CD4-positive, alpha-beta T cell treated with Interleukin-4 for 1 hour (primary cell): Measurements from ENCODE around the gene AQP10.
A peak's percentile ranks its signal among the peaks of the same experiment; 100 is the strongest.
"Not testable (repeated sequence)": the region's sequence is repeated elsewhere in the genome, so short reads cannot be mapped to it uniquely, and the experiment has no call there.

Experiments
- DNase-seq, 2 donors: peaks; one replicate each; pipeline ENCODE4 v3.0.0-alpha.2; 2020 to 2022

AQP10 gene, protein sequence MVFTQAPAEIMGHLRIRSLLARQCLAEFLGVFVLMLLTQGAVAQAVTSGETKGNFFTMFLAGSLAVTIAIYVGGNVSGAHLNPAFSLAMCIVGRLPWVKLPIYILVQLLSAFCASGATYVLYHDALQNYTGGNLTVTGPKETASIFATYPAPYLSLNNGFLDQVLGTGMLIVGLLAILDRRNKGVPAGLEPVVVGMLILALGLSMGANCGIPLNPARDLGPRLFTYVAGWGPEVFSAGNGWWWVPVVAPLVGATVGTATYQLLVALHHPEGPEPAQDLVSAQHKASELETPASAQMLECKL

DNA sequence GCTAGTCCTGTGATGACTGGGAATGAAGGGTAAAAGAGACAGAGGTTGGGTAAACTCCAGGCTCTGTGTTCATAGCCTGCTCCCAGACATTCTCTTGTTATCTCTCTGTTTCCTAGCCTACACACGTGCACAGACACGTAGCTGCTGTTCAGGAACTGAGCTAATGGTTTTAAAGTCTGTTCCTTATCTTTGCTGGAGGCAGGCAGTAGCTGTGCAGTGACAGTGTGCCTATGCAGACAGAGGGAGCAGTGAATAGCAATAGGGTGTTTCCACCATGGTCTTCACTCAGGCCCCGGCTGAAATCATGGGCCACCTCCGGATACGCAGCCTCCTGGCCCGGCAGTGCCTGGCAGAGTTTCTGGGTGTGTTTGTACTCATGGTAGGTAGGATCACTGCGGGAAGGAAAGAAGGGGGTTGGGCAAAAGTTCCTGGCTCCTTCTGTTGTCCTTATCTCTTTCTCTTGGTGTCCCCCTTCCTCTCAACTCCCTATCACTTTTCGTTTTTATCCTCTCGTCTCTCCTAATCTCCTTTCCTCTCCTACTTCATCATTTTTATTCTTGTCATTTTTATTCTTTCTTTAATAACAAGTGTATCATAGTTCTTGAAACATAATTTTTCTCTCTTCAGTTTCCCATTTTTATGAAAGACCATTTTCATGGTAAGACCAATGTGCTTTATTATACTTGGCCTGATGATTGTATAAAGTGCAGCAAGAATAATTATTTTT lies at the start of gene AQP10:
Gene AQP10 (plus strand): TSS at position 212 of the 727 bp plus-strand sequence. CDS start 63 bp downstream, at position 275.
- DNase-seq, result no peak

DNA sequence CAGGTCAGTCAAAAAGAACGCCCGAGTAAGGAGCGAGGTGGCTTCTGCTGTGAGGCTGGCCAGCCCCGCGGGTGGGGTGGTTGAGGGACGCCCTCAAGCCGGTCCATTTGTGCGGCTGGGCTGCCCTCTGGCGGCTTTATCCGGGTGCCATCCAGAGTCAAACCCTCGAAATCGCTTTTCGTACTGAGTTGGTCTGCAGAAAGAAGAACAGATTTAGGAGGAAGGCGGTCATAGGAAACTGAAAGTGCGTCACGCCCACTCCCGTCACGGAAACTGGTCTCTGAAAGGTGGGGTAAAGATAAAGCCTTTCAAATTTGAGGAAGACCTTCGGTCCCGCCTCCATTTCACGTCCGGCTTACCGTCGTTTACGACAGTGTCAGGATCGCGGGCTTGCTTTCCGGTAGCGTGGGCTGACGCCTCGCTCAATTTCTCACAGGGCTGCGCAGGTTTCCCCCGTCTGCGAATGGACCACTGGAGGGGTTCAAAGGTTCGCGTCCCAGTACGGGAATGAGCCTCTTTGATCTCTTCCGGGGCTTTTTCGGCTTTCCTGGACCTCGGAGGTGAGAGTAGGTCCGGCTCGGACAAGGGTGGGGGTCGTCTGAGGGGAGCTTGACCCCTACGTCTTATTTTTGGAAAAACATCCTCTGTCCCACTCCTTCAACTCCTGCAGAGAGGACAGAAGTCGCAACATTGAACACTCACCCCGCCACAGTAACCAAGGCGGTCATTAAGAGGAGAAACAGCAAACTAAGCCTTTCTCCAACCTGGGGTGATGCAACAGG lies 48.5 kb upstream of the AQP10 start, which contains the start of gene HAX1:
Gene HAX1 (plus strand): TSS at position 413 of the 782 bp plus-strand sequence. CDS start 95 bp downstream, at position 508.
- DNase-seq, result peak; percentile 99

DNA sequence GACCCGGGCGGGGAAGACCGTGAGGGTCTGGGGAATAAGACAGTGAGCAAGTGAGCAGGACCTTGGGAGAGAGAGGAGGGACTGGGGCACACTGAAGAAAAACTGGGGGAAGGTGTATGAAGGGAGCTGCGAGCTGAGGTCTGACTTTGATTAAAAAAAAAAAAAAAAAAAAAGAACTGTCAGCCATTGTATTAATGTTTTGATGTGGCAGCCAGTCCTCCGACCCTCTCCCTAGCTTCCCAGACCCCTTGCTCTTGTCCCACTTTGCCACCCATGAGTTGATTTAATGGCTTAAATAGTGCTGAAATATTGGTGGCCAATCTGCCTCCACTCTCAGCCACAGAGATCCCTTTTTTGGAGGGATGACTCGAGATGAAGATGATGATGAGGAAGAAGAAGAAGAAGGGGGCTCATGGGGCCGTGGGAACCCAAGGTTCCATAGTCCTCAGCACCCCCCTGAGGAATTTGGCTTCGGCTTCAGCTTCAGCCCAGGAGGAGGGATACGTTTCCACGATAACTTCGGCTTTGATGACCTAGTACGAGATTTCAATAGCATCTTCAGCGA lies 47.8 kb upstream of the AQP10 start:
- no peak for DNase-seq

DNA sequence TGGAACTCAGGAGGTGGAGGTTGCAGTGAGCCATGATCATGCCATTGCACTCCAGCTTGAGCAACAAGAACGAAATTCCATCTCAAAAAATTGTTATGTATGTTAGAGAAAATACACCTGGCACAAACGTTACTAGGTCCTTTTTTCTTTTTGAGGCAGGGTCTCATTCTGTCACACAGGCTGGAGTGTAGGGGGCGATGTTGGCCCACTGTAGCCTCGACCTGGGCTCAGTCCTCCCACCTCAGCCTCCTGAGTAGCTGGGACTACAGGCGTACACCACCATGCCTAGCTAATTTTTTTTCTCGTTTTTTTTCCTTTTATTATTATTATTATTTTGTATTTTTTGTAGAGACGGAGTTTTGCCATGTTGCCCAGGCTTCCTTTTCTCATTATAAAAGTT lies 44.1 kb upstream of the AQP10 start:
- DNase-seq, result peak; percentile 29 to 37

DNA sequence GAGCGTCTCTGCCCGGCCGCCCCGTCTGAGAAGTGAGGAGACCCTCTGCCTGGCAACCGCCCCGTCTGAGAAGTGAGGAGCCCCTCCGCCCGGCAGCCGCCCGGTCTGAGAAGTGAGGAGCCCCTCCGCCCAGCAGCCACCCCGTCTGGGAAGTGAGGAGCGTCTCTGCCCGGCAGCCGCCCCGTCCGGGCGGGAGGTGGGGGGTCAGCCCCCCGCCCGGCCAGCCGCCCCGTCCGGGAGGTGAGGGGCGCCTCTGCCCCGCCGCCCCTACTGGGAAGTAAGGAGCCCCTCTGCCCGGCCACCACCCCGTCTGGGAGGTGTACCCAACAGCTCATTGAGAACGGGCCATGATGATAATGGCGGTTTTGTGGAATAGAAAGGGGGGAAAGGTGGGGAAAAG lies 33.3 kb upstream of the AQP10 start:
- DNase-seq, result not testable (repeated sequence)

DNA sequence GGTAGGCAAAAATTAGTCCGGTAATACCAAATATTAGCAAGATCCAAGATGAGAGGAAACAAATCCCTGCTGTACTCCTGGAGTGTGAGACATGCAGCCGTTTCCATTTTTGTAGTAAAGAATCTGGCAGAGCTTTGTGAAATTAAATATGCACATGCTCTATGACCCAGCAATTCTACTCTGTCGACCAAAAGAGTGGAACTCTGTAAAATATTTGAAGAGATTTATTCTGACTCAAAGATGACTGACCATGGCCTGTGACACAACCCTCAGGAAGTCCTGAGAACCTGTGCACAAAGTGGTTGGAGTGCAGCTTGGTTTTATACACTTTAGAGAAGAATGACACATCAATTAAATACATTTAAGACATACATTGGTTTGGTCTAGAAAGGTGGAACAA lies 32.2 kb upstream of the AQP10 start:
- no peak for DNase-seq

DNA sequence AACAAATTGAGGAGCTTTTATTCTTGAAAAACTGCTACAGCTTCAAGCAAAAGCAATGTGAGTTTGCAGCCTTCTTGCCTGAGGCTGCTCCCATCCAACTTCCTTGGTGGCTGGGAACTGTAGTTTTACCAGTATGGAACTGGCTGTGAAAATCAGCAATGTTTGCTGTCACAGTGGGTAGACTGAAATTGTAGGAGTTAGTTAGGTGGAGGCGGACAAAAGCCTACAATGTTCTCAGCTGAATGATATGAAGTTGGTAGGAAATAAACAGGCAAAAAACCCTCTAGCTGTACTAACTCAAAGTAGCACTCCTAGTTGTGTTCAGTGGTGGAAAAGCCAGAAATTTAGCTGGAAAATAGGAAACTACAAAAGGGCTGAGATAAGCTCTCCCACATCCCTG lies 30.0 kb upstream of the AQP10 start:
- no peak for DNase-seq

DNA sequence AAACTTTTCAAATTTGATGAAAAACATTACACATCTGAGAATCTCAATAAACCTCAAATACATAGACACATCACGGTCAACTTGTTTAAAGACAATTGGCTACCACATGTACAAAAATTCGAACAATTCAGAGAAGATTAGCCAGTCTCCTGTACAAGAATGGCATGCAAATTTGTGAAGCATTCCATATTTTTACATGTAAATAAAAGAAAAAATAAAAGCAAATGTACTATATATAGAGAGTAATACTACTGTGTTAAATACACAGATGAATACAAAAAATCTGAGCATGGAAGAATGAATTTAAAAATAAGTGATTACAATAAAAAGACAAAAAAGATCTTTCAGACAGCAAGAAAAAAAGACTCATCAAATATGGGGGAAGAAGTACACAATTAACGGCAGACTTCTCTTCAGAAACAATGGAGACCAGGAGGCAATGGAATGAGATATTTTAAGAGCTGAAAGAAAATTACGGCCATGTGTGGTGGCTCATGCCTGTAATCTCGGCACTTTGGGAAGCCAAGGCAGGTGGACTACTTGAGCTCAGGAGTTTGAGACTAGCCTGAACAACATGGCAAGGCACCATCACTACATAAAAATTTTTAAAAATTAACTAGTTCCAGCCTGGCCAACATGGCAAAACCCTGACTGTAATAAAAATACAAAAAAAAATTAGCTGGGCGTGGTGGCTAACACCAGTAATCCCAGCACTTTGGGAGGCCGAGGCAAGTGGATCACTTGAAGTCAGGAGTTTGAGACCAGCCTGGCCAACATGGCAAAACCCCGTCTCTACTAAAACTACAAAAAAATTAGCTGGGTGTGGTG lies 25.3 kb upstream of the AQP10 start:
- DNase-seq, result peak in 1 of 2 donors; percentile 15

DNA sequence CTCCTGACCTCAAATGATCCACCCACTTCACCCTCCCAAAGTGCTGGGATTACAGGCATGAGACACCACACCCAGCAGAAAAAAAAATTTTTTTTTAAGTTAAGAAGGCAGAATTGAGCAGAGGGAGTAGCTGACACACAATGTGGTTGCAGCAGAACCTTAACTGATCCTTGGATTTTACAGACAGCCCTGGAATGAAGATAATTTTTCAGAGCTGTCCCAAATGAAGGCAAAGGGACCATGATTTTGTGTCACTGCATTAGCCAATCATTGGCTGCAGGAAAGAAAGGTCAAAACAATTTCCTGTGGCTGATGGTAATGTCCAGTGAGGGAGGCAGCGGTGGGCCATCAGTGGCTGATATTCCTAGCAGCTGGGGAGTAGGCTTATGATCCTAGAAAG lies 19.3 kb upstream of the AQP10 start:
- no peak for DNase-seq

DNA sequence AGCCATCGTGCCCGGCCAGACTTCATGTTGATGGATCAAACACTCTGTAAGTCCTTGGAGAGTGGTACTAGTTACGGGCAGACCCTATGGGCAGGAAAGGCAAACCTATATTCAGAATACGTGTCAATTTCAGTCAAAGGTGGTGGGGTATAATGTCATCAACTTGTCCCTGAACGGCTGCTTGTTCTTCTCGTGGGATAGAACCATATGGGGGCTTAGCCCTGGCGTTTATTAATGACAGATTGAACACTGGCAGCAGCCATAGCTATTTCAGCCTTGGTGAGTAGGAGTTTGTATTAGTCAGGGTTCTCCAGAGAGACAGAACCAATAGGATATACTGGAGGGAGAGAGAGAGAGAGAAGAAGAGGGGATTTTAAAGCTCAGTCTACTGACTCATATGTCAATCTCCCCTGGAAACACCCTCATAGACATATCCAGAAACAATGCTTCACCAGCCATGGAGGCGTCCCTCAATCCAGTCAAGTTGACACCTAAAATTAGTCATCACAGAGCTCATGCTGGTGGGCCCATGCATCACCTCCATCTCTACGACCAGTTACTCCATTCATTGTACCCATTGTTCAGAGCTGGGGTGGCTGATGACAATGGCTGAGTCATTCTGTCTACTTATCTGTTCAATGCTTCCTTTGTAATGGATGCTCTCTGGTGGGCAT lies 16.1 kb upstream of the AQP10 start:
- DNase-seq, result no peak

DNA sequence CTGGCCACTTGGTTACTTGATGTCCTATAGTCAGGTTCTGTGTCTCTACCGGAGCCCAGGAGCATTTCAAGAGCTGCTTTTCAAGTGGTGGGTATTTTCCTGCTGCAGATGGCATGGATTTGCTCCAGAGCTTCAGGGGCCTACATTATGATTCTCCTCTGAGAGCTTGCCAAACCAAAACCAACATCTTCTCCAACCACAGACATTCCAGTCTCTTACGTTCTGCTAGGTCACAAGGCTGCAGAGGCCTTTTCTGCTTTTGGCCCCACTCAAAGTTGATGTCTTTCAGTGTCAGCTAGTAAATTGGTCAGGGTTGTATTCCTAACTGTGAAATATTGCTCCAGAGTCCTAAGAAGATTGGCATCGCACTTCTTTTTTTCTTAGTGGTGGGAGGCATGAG lies 14.7 kb upstream of the AQP10 start:
- no peak for DNase-seq

DNA sequence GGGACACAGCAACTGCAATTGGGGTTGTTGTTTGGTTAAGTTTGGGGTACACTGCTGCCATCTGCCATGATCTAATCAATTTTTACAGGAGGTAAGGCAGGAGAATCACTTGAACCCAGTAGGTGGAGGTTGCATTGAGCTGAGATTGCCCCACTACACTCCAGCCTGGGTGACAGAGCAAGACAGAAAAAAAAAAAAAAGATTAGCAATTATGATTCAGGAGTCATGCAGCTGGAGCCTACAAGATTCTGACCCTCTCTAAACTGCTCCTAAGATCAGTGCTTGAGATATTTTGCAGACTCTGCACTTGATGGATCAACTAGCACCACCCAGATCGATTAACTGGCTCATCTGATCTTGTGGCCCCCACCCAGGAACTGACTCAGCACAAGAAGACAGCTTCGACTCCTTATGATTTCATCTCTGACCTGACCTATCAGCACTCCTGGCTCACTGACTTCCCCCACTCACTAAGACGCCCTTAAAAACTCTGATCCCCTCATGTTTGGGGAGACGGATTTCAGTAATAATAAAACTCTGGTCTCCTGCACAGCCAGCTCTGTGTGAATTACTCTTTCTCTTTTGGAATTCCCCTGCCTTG lies 13.1 kb upstream of the AQP10 start:
- DNase-seq, result peak in 1 of 2 donors; percentile 13

DNA sequence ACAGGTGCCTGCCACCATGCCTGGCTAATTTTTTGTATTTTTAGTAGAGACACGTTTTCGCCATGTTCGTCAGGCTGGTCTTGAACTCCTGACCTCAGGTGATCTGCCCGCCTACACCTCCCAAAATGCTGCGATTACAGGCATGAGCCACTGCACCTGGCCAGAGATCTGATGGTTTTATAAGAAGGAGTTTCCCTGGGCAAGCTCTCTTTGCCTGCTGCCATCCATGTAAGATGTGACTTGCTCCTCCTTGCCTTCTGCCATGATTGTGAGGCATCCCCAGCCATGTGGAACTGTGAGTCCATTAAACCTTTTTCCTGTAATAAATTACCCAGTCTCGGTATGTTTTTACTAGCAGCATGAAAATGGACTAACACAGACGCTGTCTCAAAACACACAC lies 11.8 kb upstream of the AQP10 start:
- DNase-seq, result not testable (repeated sequence)

DNA sequence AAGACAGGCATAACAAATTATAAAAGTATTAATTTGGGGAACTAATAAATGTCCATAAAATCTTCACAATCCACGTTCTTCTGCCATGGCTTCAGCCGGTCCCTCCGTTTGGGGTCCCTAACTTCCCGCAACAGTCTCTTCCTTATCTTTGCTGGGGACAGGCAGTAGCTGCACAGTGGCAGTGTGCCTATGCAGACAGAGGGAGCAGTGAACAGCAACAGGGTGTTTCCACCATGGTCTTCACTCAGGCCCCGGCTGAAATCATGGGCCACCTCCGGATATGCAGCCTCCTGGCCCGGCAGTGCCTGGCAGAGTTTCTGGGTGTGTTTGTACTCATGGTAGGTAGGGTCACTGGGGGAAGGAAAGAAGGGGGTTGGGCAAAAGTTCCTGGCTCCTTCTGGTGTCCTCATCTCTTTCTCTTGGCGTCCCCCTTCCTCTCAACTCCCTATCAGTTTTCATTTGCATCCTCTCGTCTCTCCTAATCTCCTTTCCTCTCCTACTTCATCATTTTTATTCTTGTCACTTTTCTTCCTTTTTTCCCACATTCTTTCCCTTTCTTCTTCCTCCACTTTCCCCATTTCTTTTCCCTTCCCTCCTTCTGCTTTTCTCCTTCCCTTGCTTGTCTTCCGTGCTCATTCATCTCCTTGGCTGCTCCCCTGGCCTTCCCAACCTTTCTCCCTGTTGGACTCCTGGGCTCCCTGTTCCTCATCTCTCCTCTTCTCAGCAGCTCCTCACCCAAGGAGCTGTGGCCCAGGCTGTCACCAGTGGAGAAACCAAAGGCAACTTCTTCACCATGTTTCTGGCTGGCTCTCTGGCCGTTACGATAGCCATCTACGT lies 8.4 kb upstream of the AQP10 start:
- not testable (repeated sequence) for DNase-seq

DNA sequence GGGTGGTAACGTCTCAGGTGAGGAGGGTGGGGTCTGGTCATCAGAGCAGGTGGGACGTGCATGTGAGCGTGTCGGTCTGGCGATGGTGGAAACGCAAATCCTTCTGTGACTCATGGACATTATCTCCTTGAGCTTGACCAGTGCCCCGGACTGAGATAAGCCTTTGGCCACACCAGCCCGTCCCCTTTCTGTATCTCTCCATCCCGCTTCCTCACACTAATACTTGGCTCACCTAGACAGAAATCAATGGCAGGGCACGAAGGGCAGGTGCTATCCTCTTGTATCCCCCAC lies 7.9 kb upstream of the AQP10 start:
- no peak for DNase-seq

DNA sequence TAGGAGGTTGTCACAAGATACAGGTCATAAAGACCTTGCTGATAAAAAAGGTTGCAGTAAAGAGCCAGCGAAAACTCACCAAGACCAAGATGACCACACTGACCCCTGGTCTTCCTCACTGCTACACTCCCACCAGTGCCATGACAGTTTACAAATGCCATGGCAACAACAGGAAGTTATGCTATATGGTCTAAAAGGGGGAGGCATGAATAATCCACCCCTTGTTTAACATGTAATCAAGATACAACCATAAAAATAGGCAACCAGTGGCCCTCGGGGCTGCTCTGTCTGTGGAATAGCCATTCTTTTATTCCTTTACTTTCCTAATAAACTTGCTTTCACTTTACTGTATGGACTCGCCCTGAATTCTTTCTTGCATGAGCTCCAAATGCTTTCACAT lies 6.7 kb upstream of the AQP10 start:
- DNase-seq, result not testable (repeated sequence)

DNA sequence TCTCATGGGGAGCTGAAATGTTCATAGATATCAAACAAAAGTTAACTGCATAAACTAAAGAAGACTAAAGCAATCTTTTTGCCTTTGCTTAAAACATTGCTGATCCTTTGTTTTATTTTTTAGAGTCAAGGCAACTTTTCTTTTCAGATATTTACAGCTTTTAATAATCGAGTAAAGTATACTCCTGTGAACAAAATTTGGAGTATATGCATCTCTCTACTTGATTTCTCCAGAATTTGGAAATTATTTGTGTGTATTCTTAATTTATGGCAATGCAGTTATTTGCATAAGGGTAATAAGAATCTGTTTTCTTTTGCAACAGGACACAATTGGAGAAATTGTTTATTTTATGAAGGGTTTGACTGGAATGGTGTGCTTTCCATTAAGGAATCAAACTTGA lies 4.2 kb upstream of the AQP10 start:
- DNase-seq, result no peak

DNA sequence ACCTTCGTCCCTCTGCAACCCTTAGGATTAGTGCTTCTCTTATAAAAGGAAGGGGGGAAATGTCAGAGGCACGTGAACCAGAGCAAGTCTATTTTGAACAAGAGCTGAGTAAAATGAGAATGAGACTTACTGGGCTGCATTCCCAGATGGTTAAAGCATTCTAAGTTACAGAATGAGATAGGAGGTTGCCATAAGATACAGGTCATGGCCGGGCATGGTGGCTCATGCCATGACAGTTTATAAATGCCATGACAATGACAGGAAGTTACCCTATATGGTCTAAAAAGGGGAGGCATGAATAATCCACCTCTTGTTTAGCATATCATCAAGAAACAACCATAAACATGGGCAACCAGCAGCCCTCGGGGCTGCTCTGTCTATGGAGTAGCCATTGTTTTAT lies 2.5 kb upstream of the AQP10 start:
- DNase-seq, result no peak

DNA sequence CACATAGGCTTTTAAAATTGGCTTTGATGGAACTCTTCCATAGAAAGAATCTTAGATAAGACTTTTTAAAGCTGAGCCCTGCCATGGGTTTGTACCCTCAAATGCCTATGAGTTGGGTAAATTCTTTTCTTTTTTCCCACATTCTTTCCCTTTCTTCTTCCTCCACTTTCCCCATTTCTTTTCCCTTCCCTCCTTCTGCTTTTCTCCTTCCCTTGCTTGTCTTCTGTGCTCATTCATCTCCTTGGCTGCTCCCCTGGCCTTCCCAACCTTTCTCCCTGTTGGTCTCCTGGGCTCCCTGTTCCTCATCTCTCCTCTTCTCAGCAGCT lies 679 bp downstream of the AQP10 start:
- DNase-seq, result not testable (repeated sequence)

DNA sequence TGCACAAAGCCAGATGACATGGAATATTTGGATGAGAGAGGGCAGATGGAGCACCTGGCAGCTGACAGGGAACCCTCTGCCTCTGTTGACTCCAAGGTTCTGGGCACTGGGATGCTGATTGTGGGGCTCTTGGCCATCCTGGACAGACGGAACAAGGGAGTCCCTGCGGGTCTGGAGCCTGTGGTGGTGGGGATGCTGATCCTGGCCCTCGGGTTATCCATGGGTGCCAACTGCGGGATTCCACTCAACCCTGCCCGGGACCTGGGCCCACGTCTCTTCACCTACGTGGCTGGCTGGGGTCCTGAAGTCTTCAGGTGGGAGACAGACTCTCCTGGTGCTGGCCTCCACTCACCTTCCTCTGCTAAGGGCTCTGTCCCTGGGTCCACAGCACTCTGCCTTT lies 2.6 kb downstream of the AQP10 start:
- DNase-seq, result no peak

DNA sequence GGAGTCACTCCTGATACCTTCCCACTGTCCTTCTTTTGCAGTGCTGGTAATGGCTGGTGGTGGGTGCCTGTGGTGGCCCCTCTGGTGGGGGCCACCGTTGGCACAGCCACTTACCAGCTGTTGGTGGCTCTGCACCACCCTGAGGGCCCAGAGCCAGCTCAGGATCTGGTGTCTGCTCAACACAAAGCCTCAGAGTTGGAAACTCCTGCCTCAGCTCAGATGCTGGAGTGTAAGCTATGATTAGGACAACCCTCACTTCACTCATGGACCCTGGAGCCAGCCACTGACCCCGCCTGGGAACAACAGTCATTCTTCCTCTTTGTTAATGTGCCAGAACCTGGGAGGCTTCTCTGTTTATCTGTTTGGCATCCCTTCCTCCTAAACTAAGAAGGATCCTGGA lies 3.3 kb downstream of the AQP10 start:
- no peak for DNase-seq
